ENCODE measurements around the gene DHX30.

DHX30 gene

DNA sequence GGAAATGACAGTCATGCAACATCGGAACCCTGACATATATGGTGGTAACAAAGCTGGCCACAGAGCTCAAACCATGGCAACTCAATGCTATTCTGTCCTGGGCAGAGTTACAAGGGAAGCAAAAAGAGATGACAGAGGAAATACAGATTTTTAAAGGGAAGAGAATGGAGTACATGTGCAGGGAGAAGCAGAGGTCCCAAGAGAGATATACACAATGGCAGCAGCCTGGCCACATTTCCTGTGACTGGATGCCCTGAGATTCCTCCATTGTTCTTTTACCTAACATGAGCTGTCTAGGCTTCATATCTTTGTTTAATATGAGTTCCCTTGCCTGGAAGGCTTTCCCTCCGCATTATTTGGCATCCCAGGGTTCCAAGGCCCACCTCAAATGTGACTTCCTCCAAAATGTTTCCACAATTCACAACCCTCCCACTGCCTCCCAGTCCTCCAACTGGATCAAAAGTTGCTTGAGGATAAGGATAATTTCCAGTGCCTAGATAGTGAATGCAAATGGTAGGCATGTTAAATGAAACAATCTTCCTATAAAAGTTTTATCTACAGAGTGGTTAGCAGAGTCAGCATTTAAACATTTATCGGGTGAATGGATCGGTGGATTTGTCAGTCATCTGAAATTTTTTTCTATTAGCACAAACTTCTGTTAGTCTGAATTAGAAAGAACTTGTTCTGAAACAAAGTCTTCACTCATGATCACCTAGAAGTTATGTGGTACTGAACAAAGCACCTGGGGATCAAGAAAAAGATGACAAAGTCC, 86.2 kb downstream of the DHX30 start:
- no peak for DNase-seq

DNA sequence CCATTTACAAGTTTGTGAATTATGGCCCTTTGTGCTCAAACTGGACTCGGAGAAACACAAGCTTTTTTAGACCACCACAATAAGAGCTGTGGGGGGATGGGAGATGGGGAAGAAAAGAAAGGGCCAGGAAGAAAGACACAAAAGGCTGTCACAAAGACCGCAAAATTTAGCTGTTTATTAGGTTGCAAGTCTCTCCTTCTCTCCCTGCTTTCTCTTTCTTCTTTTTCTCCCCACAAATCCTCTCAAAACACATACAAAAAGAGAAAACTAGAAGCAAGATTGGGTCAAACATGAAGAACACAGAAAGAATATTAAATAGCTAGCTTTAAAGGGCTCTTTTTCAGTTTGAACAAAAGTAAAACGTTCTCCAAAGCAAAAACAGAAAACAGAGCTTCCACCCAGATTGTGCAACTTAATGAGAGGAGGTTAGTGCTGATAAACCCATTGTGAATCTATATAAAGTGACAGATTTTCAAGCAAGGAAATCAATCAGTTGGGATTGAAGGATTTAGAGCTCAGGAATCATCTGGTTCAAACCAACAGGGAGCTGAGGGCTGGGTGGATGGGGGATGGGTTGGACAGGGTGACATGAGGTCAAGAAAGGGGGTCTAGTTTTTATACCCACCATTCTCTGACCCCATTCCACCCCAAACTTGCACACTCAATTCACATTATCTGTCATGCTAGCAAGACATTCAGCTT, 87.3 kb downstream of the DHX30 start:
- DNase-seq: no peak

- DNase-seq: no peak
These were observed 88.1 kb downstream of the DHX30 start for GRCh38 chr3:47890828-47891612.

- DNase-seq: no peak
These were observed 88.7 kb downstream of the DHX30 start for GRCh38 chr3:47891613-47892005.

DNA sequence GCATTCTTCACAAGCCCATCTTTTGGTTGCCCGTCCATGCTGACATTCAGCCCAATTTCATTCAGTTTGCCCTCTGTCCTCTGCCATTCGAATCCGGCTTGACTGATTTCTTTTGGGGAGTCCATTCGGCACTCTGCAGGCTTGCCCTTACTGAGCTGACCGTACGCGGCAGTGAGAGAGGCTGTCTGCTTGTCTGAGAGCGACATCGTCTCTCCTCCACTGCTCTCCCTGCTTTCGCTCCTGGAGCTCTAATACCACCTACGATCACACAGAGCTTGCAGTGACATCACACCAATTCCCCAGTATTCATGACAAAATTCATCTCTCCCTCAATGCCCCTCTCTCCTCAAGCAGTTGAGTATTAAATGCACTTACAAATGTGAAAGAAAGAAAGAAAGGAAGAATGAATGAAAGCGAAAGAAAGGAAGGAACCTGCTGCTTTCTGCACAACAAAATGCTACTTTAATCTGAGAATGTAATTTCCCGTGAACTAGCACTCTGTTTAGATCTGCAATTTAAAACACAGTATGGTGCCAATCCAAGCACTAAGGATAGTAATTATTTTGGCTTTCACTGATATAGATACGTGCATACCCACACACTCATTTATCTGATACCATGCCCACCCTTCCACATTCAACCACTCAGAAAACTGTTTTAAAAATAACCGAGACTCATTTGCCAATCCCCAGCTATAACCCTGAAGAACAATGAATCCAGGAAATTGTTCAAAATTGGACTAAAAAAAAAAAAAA, 89.5 kb downstream of the DHX30 start:
- DNase-seq: no peak

DNA sequence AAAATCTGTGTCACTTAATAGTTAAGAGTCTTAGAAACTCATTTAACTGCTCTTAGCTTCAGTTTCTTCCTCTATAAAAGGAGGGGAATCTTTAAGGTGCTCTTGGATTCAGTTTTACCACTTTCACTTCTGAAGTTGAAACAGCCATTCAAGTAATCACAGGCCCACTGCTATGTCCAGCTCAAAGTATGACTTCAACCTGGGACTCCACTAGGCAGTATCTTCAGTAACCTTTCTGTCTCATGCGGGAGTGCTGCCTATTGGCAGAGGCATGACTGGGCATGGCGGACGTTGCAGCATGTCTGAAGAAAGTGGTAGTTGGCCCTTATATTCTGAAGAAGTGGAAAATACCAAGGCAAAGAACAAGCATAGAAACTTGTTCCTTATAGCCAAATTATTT, 92.3 kb downstream of the DHX30 start:
- no peak for DNase-seq

GRCh38 chr3:47896736-47897135, 93.8 kb downstream of the DHX30 start:
- no peak for DNase-seq

GRCh38 chr3:47897954-47898353, 95.0 kb downstream of the DHX30 start:
- DNase-seq: no peak

- no peak for DNase-seq
These were observed 96.7 kb downstream of the DHX30 start for GRCh38 chr3:47899495-47900108.

All from NCI-H2171 treated with DMSO at 0.1 percent for 48 hours (cell line).